OCI-LY1 (cell line): ENCODE measurements around the gene STAT5A.
A peak's percentile ranks its signal among the peaks of the same experiment; 100 is the strongest.

ENCODE experiments used
- H2AFZ ChIP-seq: fragments of 200-600 bp; sonication (generic), shearing (Covaris generic); 2 replicates; pipeline ENCODE4 v1.6.0; 2014; ENCODE audit warnings: antibody characterized with exemption, mild to moderate bottlenecking, low read length
- H3F3A ChIP-seq: fragments of 200-600 bp; sonication (generic), shearing (Covaris generic); 2 replicates; pipeline ENCODE4 v1.6.0; 2014; ENCODE audit warnings: mild to moderate bottlenecking, antibody characterized with exemption, low read length, moderate library complexity; ENCODE audit not compliant: insufficient read depth
- H3K27ac ChIP-seq: fragments of 200-600 bp; sonication (generic); 2 replicates; pipeline ENCODE4 v1.5.1; 2014; ENCODE audit warnings: low read length, mixed run types, mild to moderate bottlenecking, low read depth; ENCODE audit not compliant: poor library complexity, severe bottlenecking
- H3K27me3 ChIP-seq: fragments of 200-600 bp; sonication (generic); 2 replicates; pipeline ENCODE4 v1.6.0; 2014; ENCODE audit warnings: antibody characterized with exemption, mild to moderate bottlenecking, low read length, moderate library complexity; ENCODE audit not compliant: insufficient read depth
- H3K36me3 ChIP-seq: fragments of 200-600 bp; sonication (generic); 2 replicates; pipeline ENCODE4 v1.6.1; 2014; ENCODE audit warnings: mild to moderate bottlenecking, antibody characterized with exemption, low read length, moderate library complexity, mixed read lengths; ENCODE audit not compliant: insufficient read depth
- H3K4me1 ChIP-seq: fragments of 200-600 bp; sonication (generic); 2 replicates; pipeline ENCODE4 v1.5.1; 2014; ENCODE audit warnings: mild to moderate bottlenecking, low read length, moderate library complexity; ENCODE audit not compliant: insufficient read depth, severe bottlenecking
- H3K4me2 ChIP-seq: fragments of 200-600 bp; sonication (generic), shearing (Covaris generic); 2 replicates; pipeline ENCODE4 v1.6.1; 2014; ENCODE audit warnings: low read length
- H3K4me3 ChIP-seq: fragments of 200-600 bp; sonication (generic); 2 replicates; pipeline ENCODE4 v1.5.1; 2014; ENCODE audit warnings: low read length, low read depth, mild to moderate bottlenecking, mixed read lengths; ENCODE audit not compliant: poor library complexity, severe bottlenecking
- H3K79me2 ChIP-seq: fragments of 200-600 bp; shearing (Covaris generic); 2 replicates; pipeline ENCODE4 v1.6.1; 2016; ENCODE audit warnings: mixed run types, low read length, mixed read lengths; ENCODE audit not compliant: insufficient read depth
- H3K9ac ChIP-seq: fragments of 200-600 bp; sonication (generic), shearing (Covaris generic); 2 replicates; pipeline ENCODE4 v1.6.1; 2014; ENCODE audit warnings: mild to moderate bottlenecking, low read length, mixed read lengths
- H3K9me2 ChIP-seq: fragments of 200-600 bp; sonication (generic), shearing (Covaris generic); 2 replicates; pipeline ENCODE4 v1.6.1; 2014; ENCODE audit warnings: low read depth, mild to moderate bottlenecking, low read length, mixed read lengths
- H3K9me3 ChIP-seq: fragments of 200-600 bp; shearing (Covaris generic); 2 replicates; pipeline ENCODE4 v1.6.1; 2014; ENCODE audit warnings: low read length, mixed read lengths
- H4K20me1 ChIP-seq: fragments of 200-600 bp; sonication (generic), shearing (Covaris generic); 2 replicates; pipeline ENCODE4 v1.6.0; 2016; ENCODE audit warnings: mild to moderate bottlenecking, low read length; ENCODE audit not compliant: insufficient read depth
- CTCF ChIP-seq: fragments of 200-600 bp; sonication (generic), shearing (Covaris generic); IDR thresholded peaks from 2 replicates; pipeline ENCODE4 v1.5.1; 2017; ENCODE audit warnings: mild to moderate bottlenecking, antibody characterized with exemption, low read length, moderate library complexity, mixed read lengths
- EZH2 ChIP-seq: fragments of 200-600 bp; sonication (generic), shearing (Covaris generic); IDR thresholded peaks from 2 replicates; pipeline ENCODE4 v1.8.0; 2017; ENCODE audit warnings: borderline replicate concordance, mixed run types, mild to moderate bottlenecking, antibody characterized with exemption, low read length, moderate library complexity, mixed read lengths

Gene STAT5A

GRCh38 chr17:42310787-42311215, 22.5 kb downstream of the STAT5A start:
- TF ChIP-seq EZH2 (no peak), CTCF (no peak)
- Histone ChIP-seq H3K4me3 (no peak overlapping the region), H3K79me2 (no peaks in the 10 kb centered on the region), H3K27me3 (no peaks in the 10 kb centered on the region; the same call in 1 of the 2 replicates), H2AFZ (no peak overlapping the region), H3K9ac (no peak overlapping the region), H3K4me1 (peaks cover 19% of the 10 kb centered on the region), H4K20me1 (no peaks in the 10 kb centered on the region), H3K9me3 (no peaks in the 10 kb centered on the region), H3K27ac (no peak overlapping the region), H3K4me2 (no peak overlapping the region), H3K36me3 (no peaks in the 10 kb centered on the region), H3K9me2 (no peaks in the 10 kb centered on the region), H3F3A (no peaks in the 10 kb centered on the region)

GRCh38 chr17:42311240-42312034, 23.1 kb downstream of the STAT5A start:
- H3K9ac ChIP-seq: no peak overlapping the region
- H3K9me2 ChIP-seq: no peaks in the 10 kb centered on the region
- H3K4me1 ChIP-seq: peaks cover 19% of the 10 kb centered on the region
- H3K9me3 ChIP-seq: no peaks in the 10 kb centered on the region
- H4K20me1 ChIP-seq: no peaks in the 10 kb centered on the region
- no peak overlapping the region for H2AFZ ChIP-seq
- H3K27ac ChIP-seq: no peak overlapping the region
- no peaks in the 10 kb centered on the region for H3K27me3 ChIP-seq
- H3K4me2 ChIP-seq: no peak overlapping the region
- TF ChIP-seq CTCF (no peak), EZH2 (no peak)
- no peak overlapping the region for H3K4me3 ChIP-seq
- no peaks in the 10 kb centered on the region for H3F3A ChIP-seq
- H3K36me3 ChIP-seq: no peaks in the 10 kb centered on the region
- H3K79me2 ChIP-seq: no peaks in the 10 kb centered on the region

- no peak for TF ChIP-seq CTCF
- no peak for TF ChIP-seq EZH2
- no peaks in the 10 kb centered on the region for H3K9me2 ChIP-seq
- H3K4me2 ChIP-seq: peak overlapping the region; percentile 67; the same call in 1 of the 2 replicates
- no peak overlapping the region for H3K27ac ChIP-seq
- no peaks in the 10 kb centered on the region for H4K20me1 ChIP-seq
- H3K9ac ChIP-seq: no peak overlapping the region
- no peaks in the 10 kb centered on the region for H3K79me2 ChIP-seq
- H3K4me3 ChIP-seq: no peak overlapping the region
- no peaks in the 10 kb centered on the region for H3K36me3 ChIP-seq
- no peaks in the 10 kb centered on the region for H3K9me3 ChIP-seq
- no peak overlapping the region for H2AFZ ChIP-seq
- H3F3A ChIP-seq: no peaks in the 10 kb centered on the region
- H3K4me1 ChIP-seq: peaks cover 19% of the 10 kb centered on the region
- H3K27me3 ChIP-seq: no peaks in the 10 kb centered on the region
These were observed 23.7 kb downstream of the STAT5A start for GRCh38 chr17:42312035-42312284.
